Breast epithelium (tissue), 4 donors: ENCODE data around the gene GRIK5. TPM values are rescaled to one million over a fixed set of nuclear protein-coding genes. Genes with fewer than 3 reads are reported as not detected.

Experiments used
- DNase-seq, 2 donors: peaks; one replicate each; pipeline ENCODE4 v3.0.0-alpha.2; 2019; ENCODE audit warnings: low spot score in 2 of 2
- H3K27ac ChIP-seq, 2 donors: fragments of 200-600 bp; sonication (generic) in 1 of 2; one replicate each; pipeline ENCODE4 v1.5.1; 2016 to 2019; ENCODE audit warnings: mild to moderate bottlenecking in 1 of 2
- H3K27me3 ChIP-seq, 2 donors: fragments of 200-600 bp; sonication (generic) in 1 of 2; one replicate each; pipeline versions ENCODE4 v1.5.1 to v1.6.0; 2017 to 2019; ENCODE audit warnings: control low read depth in 1 of 2, mild to moderate bottlenecking in 1 of 2
- H3K36me3 ChIP-seq: fragments of 200-600 bp; one replicate; pipeline ENCODE4 v1.5.1; 2019
- H3K4me1 ChIP-seq, 2 donors: fragments of 200-600 bp; sonication (generic); one replicate each; pipeline ENCODE4 v1.5.1; 2016 to 2019; ENCODE audit warnings: control low read depth in 1 of 2
- H3K4me3 ChIP-seq, 3 donors: fragments of 200-600 bp; sonication (generic); 1 replicate in 2 of 3; 2 replicates in 1 of 3; pipeline ENCODE4 v1.5.1; 2016 to 2019; ENCODE audit warnings: mild to moderate bottlenecking in 3 of 3, moderate library complexity in 2 of 3
- H3K9me3 ChIP-seq, 2 donors: fragments of 200-600 bp; sonication (generic) in 1 of 2; one replicate each; pipeline ENCODE4 v1.5.1; 2016 to 2019; ENCODE audit warnings: control low read depth in 1 of 2
- CTCF ChIP-seq, 3 donors: fragments of 450-650 bp; IDR thresholded peaks; one replicate each; pipeline ENCODE4 v1.5.1; 2016 to 2017; ENCODE audit warnings: antibody characterized with exemption in 3 of 3, mild to moderate bottlenecking in 3 of 3, moderate library complexity in 3 of 3
- POLR2A ChIP-seq: fragments of 450-650 bp; IDR thresholded peaks from one replicate; pipeline ENCODE4 v1.6.1; 2016; ENCODE audit warnings: antibody characterized with exemption, mild to moderate bottlenecking, moderate library complexity
- POLR2AphosphoS5 ChIP-seq, 3 donors: sonication (generic); formaldehyde crosslinking; IDR thresholded peaks; one replicate each; pipeline ENCODE4 v1.6.1; 2017; ENCODE audit warnings: antibody characterized with exemption in 3 of 3
- intact Hi-C: fragments of 100-400 bp; cut with DNase I; formaldehyde crosslinking; loops from one replicate; pipeline ENCODE4 v1.15.1; 2023; ENCODE audit warnings: low total_unique reads
- total RNA-seq, 3 donors: library from RNA; depleted of rRNA; stranded (reverse); fragments of >200 nt; gene quantifications; one replicate each; pipeline ENCODE4 v1.1.0, GENCODE V29; 2016

Gene GRIK5
- total RNA-seq, 3 donors from 2014 or later: 1.6 to 1.9 TPM; not detected in 1

DNA sequence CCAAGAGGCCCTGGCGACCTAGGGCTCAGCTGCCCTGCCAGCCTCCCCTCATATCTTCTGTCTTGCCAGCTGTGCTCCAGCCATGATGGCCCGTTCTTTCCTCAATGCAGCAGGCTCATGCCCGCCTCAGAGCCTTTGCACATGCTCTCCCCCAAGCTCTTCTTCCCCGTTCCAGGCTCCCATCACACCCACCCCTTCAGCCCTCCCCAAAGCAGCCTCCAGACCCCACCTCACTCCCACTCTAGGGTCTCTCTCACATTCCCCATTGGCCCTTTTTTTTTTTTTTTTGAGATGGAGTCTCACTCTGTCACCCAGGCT, 46.1 kb downstream of the GRIK5 start:
- no peaks in the 10 kb centered on the region for H3K9me3 ChIP-seq
- H3K4me1 ChIP-seq: no peaks in the 10 kb centered on the region
- no peak for DNase-seq
- no peak overlapping the region for H3K4me3 ChIP-seq
- H3K36me3 ChIP-seq: no peaks in the 10 kb centered on the region
- no peak for TF ChIP-seq POLR2AphosphoS5 (IDR thresholded peaks at IDR 0.05)
- no peak for TF ChIP-seq CTCF (IDR thresholded peaks at IDR 0.05)
- TF ChIP-seq POLR2A: no peak
- H3K27me3 ChIP-seq: no peaks in the 10 kb centered on the region
- H3K27ac ChIP-seq: no peak overlapping the region
- intact Hi-C loops: no loop called here

- intact Hi-C loops: no loop called here
- H3K9me3 ChIP-seq: no peaks in the 10 kb centered on the region
- DNase-seq: no peak
- TF ChIP-seq CTCF (IDR thresholded peaks at IDR 0.05) (no peak), POLR2AphosphoS5 (IDR thresholded peaks at IDR 0.05) (no peak), POLR2A (no peak)
- no peaks in the 10 kb centered on the region for H3K4me1 ChIP-seq
- no peak overlapping the region for H3K27ac ChIP-seq
- no peaks in the 10 kb centered on the region for H3K27me3 ChIP-seq
- H3K36me3 ChIP-seq: no peaks in the 10 kb centered on the region
- no peak overlapping the region for H3K4me3 ChIP-seq
These were observed 46.7 kb downstream of the GRIK5 start for GRCh38 chr19:42023121-42023942.

DNA sequence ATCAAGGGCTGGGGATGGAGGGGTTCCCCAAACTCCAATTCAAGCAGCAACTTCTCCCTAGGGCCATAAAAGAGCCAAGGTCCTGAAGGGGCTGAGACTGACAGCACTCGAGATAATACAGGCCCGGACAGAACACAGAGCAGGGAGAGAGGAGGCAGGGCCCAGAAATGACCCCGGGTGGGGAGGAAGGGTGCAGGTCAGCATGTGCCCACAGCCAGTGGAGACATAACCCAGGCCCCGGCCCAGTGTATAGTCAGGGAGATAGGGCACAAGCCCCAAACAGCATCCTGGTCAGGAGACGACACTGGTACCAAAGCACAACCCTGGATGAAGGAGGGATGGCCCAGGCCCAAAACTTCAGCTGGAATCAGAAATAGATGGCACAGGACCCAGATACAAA, 47.4 kb downstream of the GRIK5 start:
- H3K36me3 ChIP-seq: no peaks in the 10 kb centered on the region
- no peaks in the 10 kb centered on the region for H3K9me3 ChIP-seq
- no peaks in the 10 kb centered on the region for H3K27me3 ChIP-seq
- no peak overlapping the region for H3K4me3 ChIP-seq
- no peaks in the 10 kb centered on the region for H3K4me1 ChIP-seq
- no peak overlapping the region for H3K27ac ChIP-seq
- TF ChIP-seq POLR2A (no peak), CTCF (IDR thresholded peaks at IDR 0.05) (no peak), POLR2AphosphoS5 (IDR thresholded peaks at IDR 0.05) (no peak)
- intact Hi-C loops: no loop called here
- DNase-seq: no peak

GRCh38 chr19:42021185-42021584, 48.8 kb downstream of the GRIK5 start:
- intact Hi-C loops: no loop called here
- Histone ChIP-seq H3K4me3 (no peak overlapping the region), H3K27me3 (no peaks in the 10 kb centered on the region), H3K4me1 (no peaks in the 10 kb centered on the region), H3K27ac (no peak overlapping the region), H3K9me3 (no peaks in the 10 kb centered on the region), H3K36me3 (no peaks in the 10 kb centered on the region)
- no peak for DNase-seq
- TF ChIP-seq POLR2A (no peak), POLR2AphosphoS5 (IDR thresholded peaks at IDR 0.05) (no peak), CTCF (IDR thresholded peaks at IDR 0.05) (no peak)

GRCh38 chr19:42018503-42019193, 51.4 kb downstream of the GRIK5 start:
- no peaks in the 10 kb centered on the region for H3K9me3 ChIP-seq
- no peaks in the 10 kb centered on the region for H3K4me1 ChIP-seq
- intact Hi-C loops: no loop called here
- H3K36me3 ChIP-seq: no peaks in the 10 kb centered on the region
- no peak overlapping the region for H3K4me3 ChIP-seq
- DNase-seq: no peak
- TF ChIP-seq POLR2A (no peak), CTCF (IDR thresholded peaks at IDR 0.05) (no peak), POLR2AphosphoS5 (IDR thresholded peaks at IDR 0.05) (no peak)
- no peak overlapping the region for H3K27ac ChIP-seq
- no peaks in the 10 kb centered on the region for H3K27me3 ChIP-seq
